Uterus (tissue), 4 donors: ENCODE results near the gene ZNF79. TPM values are rescaled to one million over a fixed set of nuclear protein-coding genes. Genes with fewer than 3 reads are reported as not detected.

Source experiments
- DNase-seq, 2 donors: peaks; one replicate each; pipeline ENCODE4 v3.0.0-alpha.2; 2019 to 2020
- H3K27ac ChIP-seq, 2 donors: fragments of 200-600 bp; sonication (generic); 1 replicate in 1 of 2; 2 replicates in 1 of 2; pipeline ENCODE4 v1.5.1; 2016 to 2018
- H3K27me3 ChIP-seq, 2 donors: fragments of 200-600 bp; sonication (generic); one replicate each; pipeline ENCODE4 v1.5.1; 2018 to 2019; ENCODE audit warnings: control low read depth in 1 of 2
- H3K36me3 ChIP-seq, 2 donors: fragments of 200-600 bp; sonication (generic); one replicate each; pipeline ENCODE4 v1.5.1; 2019; ENCODE audit warnings: control low read depth in 1 of 2
- H3K4me1 ChIP-seq, 2 donors: fragments of 200-600 bp; sonication (generic); one replicate each; pipeline ENCODE4 v1.5.1; 2018 to 2019; ENCODE audit warnings: control low read depth in 1 of 2
- H3K4me3 ChIP-seq, 2 donors: fragments of 200-600 bp; sonication (generic); 1 replicate in 1 of 2; 2 replicates in 1 of 2; pipeline ENCODE4 v1.5.1; 2018 to 2019; ENCODE audit warnings: mild to moderate bottlenecking in 1 of 2
- H3K9me3 ChIP-seq, 2 donors: fragments of 200-600 bp; sonication (generic); one replicate each; pipeline ENCODE4 v1.5.1; 2019; ENCODE audit warnings: control low read depth in 1 of 2
- CTCF ChIP-seq, 4 experiments: fragments of 200-600 bp in 2 of 4; fragments of 450-650 bp in 2 of 4; sonication (generic) in 2 of 4; IDR thresholded peaks; one replicate each; pipeline ENCODE4 v1.5.1; 2016 to 2019; ENCODE audit warnings: antibody characterized with exemption in 4 of 4, mild to moderate bottlenecking in 2 of 4, moderate library complexity in 1 of 4
- POLR2A ChIP-seq, 2 donors: fragments of 450-650 bp; IDR thresholded peaks; one replicate each; pipeline ENCODE4 v1.6.1; 2016; ENCODE audit warnings: antibody characterized with exemption in 2 of 2, mild to moderate bottlenecking in 1 of 2, moderate library complexity in 1 of 2
- intact Hi-C: fragments of 100-400 bp; cut with DNase I; formaldehyde crosslinking; loops from one replicate; pipeline ENCODE4 v1.15.1; 2023; ENCODE audit warnings: low total_unique reads
- total RNA-seq, 4 donors: library from RNA; depleted of rRNA in 3 of 4; stranded (reverse); fragments of >200 nt in 3 of 4; gene quantifications; one replicate each; pipeline versions ENCODE4 v1.1.0 to v1.2.4, GENCODE V29; 2014 to 2023
- donor health status: DM: yes; HTN: yes; CAD: no.

The ZNF79 gene
- total RNA-seq, 4 donors from 2014 or later: 3.8 to 14.1 (median 13.4) TPM

GRCh38 chr9:127397646-127398274 is 26.4 kb upstream of the ZNF79 start:
- Histone ChIP-seq H3K9me3 (no peaks in the 10 kb centered on the region), H3K27me3 (no peaks in the 10 kb centered on the region), H3K36me3 (no peaks in the 10 kb centered on the region), H3K4me1 (peaks cover 0 to 11% of the 10 kb centered on the region in 2 donors), H3K27ac (peak overlapping the region; percentile 63 to 92), H3K4me3 (peak overlapping the region; percentile 70 to 74)
- peak; percentile 48 to 57 for DNase-seq
- intact Hi-C loops: no loop called here
- TF ChIP-seq CTCF (IDR thresholded peaks at IDR 0.05) (peak; percentile 50 to 66 (median 51)), POLR2A (IDR thresholded peaks at IDR 0.05) (peak in 1 of 2 donors; percentile 30)

- Histone ChIP-seq H3K4me3 (peak overlapping the region; percentile 70 to 74), H3K27me3 (no peaks in the 10 kb centered on the region), H3K9me3 (no peaks in the 10 kb centered on the region), H3K36me3 (no peaks in the 10 kb centered on the region), H3K4me1 (peaks cover 0 to 11% of the 10 kb centered on the region in 2 donors), H3K27ac (peak overlapping the region; percentile 63 to 92)
- no peak for DNase-seq
- intact Hi-C loops: no loop called here
- TF ChIP-seq CTCF (IDR thresholded peaks at IDR 0.05) (no peak), POLR2A (IDR thresholded peaks at IDR 0.05) (no peak)
These were observed 25.9 kb upstream of the ZNF79 start for GRCh38 chr9:127398275-127398647.

GRCh38 chr9:127398715-127399400 is 25.3 kb upstream of the ZNF79 start:
- H3K27me3 ChIP-seq: no peaks in the 10 kb centered on the region
- peak in 1 of 2 donors; percentile 13 for DNase-seq
- H3K4me3 ChIP-seq: no peak overlapping the region
- H3K27ac ChIP-seq: no peak overlapping the region
- H3K36me3 ChIP-seq: no peaks in the 10 kb centered on the region
- TF ChIP-seq POLR2A (IDR thresholded peaks at IDR 0.05) (no peak), CTCF (IDR thresholded peaks at IDR 0.05) (no peak)
- H3K4me1 ChIP-seq: peaks cover 0 to 11% of the 10 kb centered on the region in 2 donors
- H3K9me3 ChIP-seq: no peaks in the 10 kb centered on the region
- intact Hi-C loops: no loop called here

GRCh38 chr9:127399736-127400269 is 24.4 kb upstream of the ZNF79 start:
- no peak for DNase-seq
- no peak for TF ChIP-seq CTCF (IDR thresholded peaks at IDR 0.05)
- no peak for TF ChIP-seq POLR2A (IDR thresholded peaks at IDR 0.05)
- intact Hi-C loops: no loop called here
- H3K9me3 ChIP-seq: no peaks in the 10 kb centered on the region
- no peaks in the 10 kb centered on the region for H3K36me3 ChIP-seq
- no peak overlapping the region for H3K27ac ChIP-seq
- no peaks in the 10 kb centered on the region for H3K27me3 ChIP-seq
- H3K4me1 ChIP-seq: peaks cover 0 to 11% of the 10 kb centered on the region in 2 donors
- H3K4me3 ChIP-seq: no peak overlapping the region
